Thoracic aorta (tissue), 2 donors: ENCODE results near the gene BCAR3. TPM values are rescaled to one million over a fixed set of nuclear protein-coding genes. Genes with fewer than 3 reads are reported as not detected.

Experiments
- ATAC-seq: fragments of 150-250 bp; one replicate; pipeline ENCODE4 v1.8.0; 2017; ENCODE audit warnings: low read depth; ENCODE audit not compliant: insufficient number of reproducible peaks, low FRiP score
- DNase-seq: peaks from one replicate; pipeline ENCODE4 v3.0.0-alpha.2; 2020; ENCODE audit warnings: low spot score
- H3K27ac ChIP-seq, 2 donors: fragments of 200-600 bp; sonication (generic); 1 replicate in 1 of 2; 2 replicates in 1 of 2; pipeline ENCODE4 v1.5.1; 2016; ENCODE audit warnings: mild to moderate bottlenecking in 2 of 2, moderate library complexity in 2 of 2
- H3K27me3 ChIP-seq: fragments of 200-600 bp; sonication (generic); replicated peaks from 2 replicates; pipeline ENCODE4 v1.6.0; 2016; ENCODE audit warnings: mild to moderate bottlenecking; ENCODE audit not compliant: insufficient read depth
- H3K36me3 ChIP-seq: fragments of 200-600 bp; sonication (generic); one replicate; pipeline ENCODE4 v1.5.1; 2016
- H3K4me1 ChIP-seq, 2 donors: fragments of 200-600 bp; sonication (generic); 1 replicate in 1 of 2; 2 replicates in 1 of 2; pipeline versions ENCODE4 v1.5.1 to v1.6.0; 2016; ENCODE audit warnings: low read depth in 2 of 2, mild to moderate bottlenecking in 1 of 2; ENCODE audit not compliant: control insufficient read depth in 1 of 2
- H3K4me3 ChIP-seq: fragments of 200-600 bp; sonication (generic); 2 replicates; pipeline ENCODE4 v1.5.1; 2016; ENCODE audit warnings: mild to moderate bottlenecking
- H3K9me3 ChIP-seq: fragments of 200-600 bp; sonication (generic); 2 replicates; pipeline ENCODE4 v1.5.1; 2016
- CTCF ChIP-seq: fragments of 200-600 bp; sonication (generic); IDR thresholded peaks from one replicate; pipeline ENCODE4 v1.5.1; 2019; ENCODE audit warnings: antibody characterized with exemption
- total RNA-seq, 2 donors: library from RNA; depleted of rRNA; stranded (reverse); fragments of >200 nt; gene quantifications; one replicate each; pipeline versions ENCODE4 v1.1.0 to v1.2.3, GENCODE V29; 2016

BCAR3 gene
- total RNA-seq, 2 donors from 2014 or later: 26.7 to 36.3 TPM

- TF ChIP-seq CTCF: no peak
- Histone ChIP-seq H3K36me3 (peaks cover 44% of the 10 kb centered on the region), H3K9me3 (no peaks in the 10 kb centered on the region), H3K27me3 (no peaks in the 10 kb centered on the region), H3K27ac (no peak overlapping the region), H3K4me1 (peaks cover 9 to 16% of the 10 kb centered on the region in 2 donors), H3K4me3 (no peak overlapping the region)
- ATAC-seq (no peak), DNase-seq (no peak)
Measured at GRCh38 chr1:93576346-93576745, 105.3 kb downstream of the BCAR3 start.

- DNase-seq (no peak), ATAC-seq (no peak)
- no peak overlapping the region for H3K4me3 ChIP-seq
- H3K27me3 ChIP-seq: no peaks in the 10 kb centered on the region
- H3K9me3 ChIP-seq: no peaks in the 10 kb centered on the region
- H3K27ac ChIP-seq: no peak overlapping the region
- TF ChIP-seq CTCF: no peak
- H3K36me3 ChIP-seq: peaks cover 49% of the 10 kb centered on the region
- H3K4me1 ChIP-seq: peaks cover 9 to 16% of the 10 kb centered on the region in 2 donors
Measured at GRCh38 chr1:93575621-93576284, 105.9 kb downstream of the BCAR3 start.

- Histone ChIP-seq H3K27ac (no peak overlapping the region), H3K27me3 (no peaks in the 10 kb centered on the region), H3K9me3 (no peaks in the 10 kb centered on the region), H3K36me3 (peaks cover 54% of the 10 kb centered on the region), H3K4me1 (peaks cover 9 to 10% of the 10 kb centered on the region in 2 donors), H3K4me3 (no peak overlapping the region)
- DNase-seq: no peak
- TF ChIP-seq CTCF: no peak
- ATAC-seq: no peak
Measured at GRCh38 chr1:93574991-93575390, 106.6 kb downstream of the BCAR3 start.

- Histone ChIP-seq H3K27me3 (no peaks in the 10 kb centered on the region), H3K9me3 (no peaks in the 10 kb centered on the region), H3K4me1 (peaks cover 6% of the 10 kb centered on the region in 2 donors), H3K36me3 (peaks cover 57% of the 10 kb centered on the region), H3K4me3 (no peak overlapping the region), H3K27ac (no peak overlapping the region)
- ATAC-seq (no peak), DNase-seq (no peak)
- TF ChIP-seq CTCF: no peak
Measured at GRCh38 chr1:93574511-93574910, 107.1 kb downstream of the BCAR3 start.

GRCh38 chr1:93573940-93574469 is 107.6 kb downstream of the BCAR3 start:
- H3K27me3 ChIP-seq: no peaks in the 10 kb centered on the region
- no peak overlapping the region for H3K4me3 ChIP-seq
- no peak for TF ChIP-seq CTCF
- ATAC-seq: no peak
- peaks cover 56% of the 10 kb centered on the region for H3K36me3 ChIP-seq
- no peak overlapping the region for H3K27ac ChIP-seq
- H3K9me3 ChIP-seq: no peaks in the 10 kb centered on the region
- no peak for DNase-seq
- peaks cover under 1 to 1% of the 10 kb centered on the region in 2 donors for H3K4me1 ChIP-seq
